ENCODE measurements around the gene FYCO1. TPM values are rescaled to one million over a fixed set of nuclear protein-coding genes. Genes with fewer than 3 reads are reported as not detected.

FYCO1 gene
- total and polyA plus RNA-seq, 2 experiments from 2014 or later: 8.1 to 27.5 TPM

DNA sequence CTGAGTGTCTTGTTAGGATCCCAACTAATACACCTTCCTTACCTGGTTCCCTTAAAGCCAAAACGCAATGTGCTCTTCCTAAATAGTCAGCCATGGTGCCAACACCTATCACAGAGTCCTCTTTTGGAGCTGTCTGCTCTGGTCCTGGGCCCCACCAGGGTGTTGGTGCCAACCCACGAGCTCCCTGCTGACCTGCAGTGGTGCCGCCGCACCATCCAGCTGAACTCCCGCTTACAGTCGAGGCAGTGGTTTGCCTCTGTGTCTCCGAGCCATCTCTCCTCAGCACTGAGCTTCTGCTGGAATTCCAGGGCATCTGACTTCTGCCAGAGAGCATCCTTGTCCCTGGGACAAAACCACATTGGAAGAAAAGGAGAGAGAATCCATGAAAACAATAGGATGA, 36.4 kb downstream of the FYCO1 start:
- no peak for DNase-seq (ENCODE audit: low read depth in 1 of 2, low spot score in 1 of 2)
- Histone ChIP-seq H3K36me3 (peaks cover 67% of the 10 kb centered on the region), H3K27ac (no peak overlapping the region), H3K4me1 (ENCODE audit: low read depth) (peaks cover 3% of the 10 kb centered on the region), H3K27me3 (no peaks in the 10 kb centered on the region), H3K4me3 (no peak overlapping the region), H3K9me3 (ENCODE audit: low read depth) (no peaks in the 10 kb centered on the region)
- TF ChIP-seq, protein P1, sequence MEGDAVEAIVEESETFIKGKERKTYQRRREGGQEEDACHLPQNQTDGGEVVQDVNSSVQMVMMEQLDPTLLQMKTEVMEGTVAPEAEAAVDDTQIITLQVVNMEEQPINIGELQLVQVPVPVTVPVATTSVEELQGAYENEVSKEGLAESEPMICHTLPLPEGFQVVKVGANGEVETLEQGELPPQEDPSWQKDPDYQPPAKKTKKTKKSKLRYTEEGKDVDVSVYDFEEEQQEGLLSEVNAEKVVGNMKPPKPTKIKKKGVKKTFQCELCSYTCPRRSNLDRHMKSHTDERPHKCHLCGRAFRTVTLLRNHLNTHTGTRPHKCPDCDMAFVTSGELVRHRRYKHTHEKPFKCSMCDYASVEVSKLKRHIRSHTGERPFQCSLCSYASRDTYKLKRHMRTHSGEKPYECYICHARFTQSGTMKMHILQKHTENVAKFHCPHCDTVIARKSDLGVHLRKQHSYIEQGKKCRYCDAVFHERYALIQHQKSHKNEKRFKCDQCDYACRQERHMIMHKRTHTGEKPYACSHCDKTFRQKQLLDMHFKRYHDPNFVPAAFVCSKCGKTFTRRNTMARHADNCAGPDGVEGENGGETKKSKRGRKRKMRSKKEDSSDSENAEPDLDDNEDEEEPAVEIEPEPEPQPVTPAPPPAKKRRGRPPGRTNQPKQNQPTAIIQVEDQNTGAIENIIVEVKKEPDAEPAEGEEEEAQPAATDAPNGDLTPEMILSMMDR (IDR thresholded peaks at IDR 0.05; ENCODE audit: low read depth, low read length): no peak

DNA sequence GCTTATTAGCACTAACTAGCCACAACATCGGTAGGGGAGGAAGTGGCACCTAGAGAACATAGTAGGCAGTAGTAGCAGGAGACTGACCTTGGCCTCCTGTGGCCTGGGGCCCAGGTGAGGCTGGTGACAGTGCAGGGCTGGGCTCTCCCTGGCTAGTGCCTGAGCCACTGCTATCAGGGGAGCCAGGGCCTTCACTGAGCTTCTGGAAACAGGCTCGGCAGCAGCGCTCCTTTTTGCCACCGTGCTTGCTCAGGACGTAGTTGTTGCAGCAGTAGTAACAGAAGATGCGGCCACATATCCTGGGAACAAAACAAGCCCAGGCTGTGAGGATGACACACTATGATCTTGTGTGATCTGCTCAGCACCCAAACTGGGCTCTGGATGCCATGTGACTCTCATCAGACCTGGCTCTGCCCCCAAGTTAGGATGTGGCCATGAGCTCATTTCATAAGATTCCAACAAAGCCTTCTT, 37.3 kb downstream of the FYCO1 start:
- Histone ChIP-seq H3K9me3 (ENCODE audit: low read depth) (no peaks in the 10 kb centered on the region), H3K4me3 (no peak overlapping the region), H3K36me3 (peaks cover 67% of the 10 kb centered on the region), H3K27me3 (no peaks in the 10 kb centered on the region), H3K27ac (no peak overlapping the region), H3K4me1 (ENCODE audit: low read depth) (peaks cover 3% of the 10 kb centered on the region)
- no peak for DNase-seq (ENCODE audit: low read depth in 1 of 2, low spot score in 1 of 2)
- TF ChIP-seq, protein P1 (IDR thresholded peaks at IDR 0.05; ENCODE audit: low read depth, low read length): no peak

DNA sequence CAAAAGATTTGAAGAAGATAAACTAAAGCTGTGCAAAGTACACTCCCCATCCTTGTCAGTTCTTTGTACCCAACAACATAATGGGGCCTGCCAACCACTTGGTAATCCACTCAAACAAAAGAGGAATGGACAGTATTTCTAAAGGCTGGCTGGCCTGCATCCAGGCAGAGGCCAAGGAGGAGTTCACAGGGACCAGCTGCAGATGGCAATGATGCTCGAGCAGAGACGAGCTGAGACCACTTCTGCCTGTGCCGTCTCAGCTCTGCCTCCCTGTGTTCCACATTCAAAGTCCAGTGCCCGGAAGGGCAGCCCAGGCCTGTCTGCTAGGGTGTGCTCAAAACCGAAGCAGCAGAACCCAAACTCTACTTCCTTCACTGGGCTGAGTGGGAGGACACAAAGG, 38.0 kb downstream of the FYCO1 start:
- no peak for DNase-seq (ENCODE audit: low read depth in 1 of 2, low spot score in 1 of 2)
- no peak overlapping the region for H3K4me3 ChIP-seq
- H3K36me3 ChIP-seq: peaks cover 69% of the 10 kb centered on the region
- no peaks in the 10 kb centered on the region for H3K27me3 ChIP-seq
- H3K4me1 ChIP-seq (ENCODE audit: low read depth): peaks cover 3% of the 10 kb centered on the region
- H3K27ac ChIP-seq: no peak overlapping the region
- no peaks in the 10 kb centered on the region for H3K9me3 ChIP-seq (ENCODE audit: low read depth)
- TF ChIP-seq, protein P1 (IDR thresholded peaks at IDR 0.05; ENCODE audit: low read depth, low read length): no peak

DNA sequence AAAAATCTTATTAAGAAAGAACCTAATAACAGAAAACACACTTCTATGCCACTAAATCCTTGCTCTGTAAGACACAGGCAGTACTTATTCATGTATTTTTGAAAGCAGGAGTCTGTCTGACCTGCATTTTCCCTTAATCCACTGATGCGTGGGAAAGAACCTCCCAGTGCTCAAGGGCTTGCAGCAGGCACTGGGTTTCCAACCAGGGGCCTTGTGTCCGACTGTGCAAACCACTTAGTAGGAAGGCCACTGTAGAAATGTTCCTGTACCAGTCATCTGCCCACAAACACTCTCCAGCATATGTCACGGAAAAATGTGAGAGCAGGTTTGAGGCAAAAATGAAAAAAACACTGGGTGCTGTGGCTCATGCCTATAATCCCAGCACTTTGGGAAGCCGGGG, 39.9 kb downstream of the FYCO1 start:
- no peaks in the 10 kb centered on the region for H3K9me3 ChIP-seq (ENCODE audit: low read depth)
- H3K27ac ChIP-seq: peak overlapping the region; percentile 73
- TF ChIP-seq, protein P1 (IDR thresholded peaks at IDR 0.05; ENCODE audit: low read depth, low read length): no peak
- no peak for DNase-seq (ENCODE audit: low read depth in 1 of 2, low spot score in 1 of 2)
- peaks cover 3% of the 10 kb centered on the region for H3K4me1 ChIP-seq (ENCODE audit: low read depth)
- H3K27me3 ChIP-seq: no peaks in the 10 kb centered on the region
- H3K36me3 ChIP-seq: peaks cover 64% of the 10 kb centered on the region
- H3K4me3 ChIP-seq: no peak overlapping the region

DNA sequence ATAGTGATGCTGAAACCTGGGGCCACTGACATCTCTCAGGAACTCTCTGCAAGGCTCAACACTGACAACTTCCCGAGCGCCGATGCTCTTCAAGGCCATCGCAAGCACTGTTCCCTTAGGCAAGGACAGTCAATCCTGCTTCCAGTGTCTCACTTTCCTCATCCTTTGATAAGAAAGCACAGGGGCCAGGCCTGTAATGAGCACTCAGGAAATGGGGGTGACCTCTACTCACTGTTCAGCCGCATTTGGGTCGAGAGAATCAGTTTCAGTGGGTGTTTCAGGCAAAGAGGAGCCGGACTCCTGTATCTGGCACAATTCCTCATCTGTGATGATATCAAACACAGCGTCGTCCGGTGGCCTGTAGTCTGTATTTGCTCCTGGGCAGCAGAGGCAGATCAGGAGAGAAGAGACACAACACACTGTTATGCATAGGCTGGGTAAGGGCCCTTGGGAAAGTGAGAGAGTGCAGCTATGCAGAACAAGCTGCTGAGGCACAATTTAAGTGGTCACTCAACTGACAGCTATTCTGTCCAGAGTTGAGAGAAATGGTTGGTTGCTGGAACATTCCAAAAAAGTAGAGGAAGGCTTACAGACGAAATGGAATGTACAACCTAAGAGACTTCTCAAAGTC, 40.5 kb downstream of the FYCO1 start:
- TF ChIP-seq, protein P1 (IDR thresholded peaks at IDR 0.05; ENCODE audit: low read depth, low read length): no peak
- H3K4me1 ChIP-seq (ENCODE audit: low read depth): peaks cover 3% of the 10 kb centered on the region
- DNase-seq (ENCODE audit: low read depth in 1 of 2, low spot score in 1 of 2): peak in 1 of 2 donors; percentile 36
- peak overlapping the region; percentile 36 for H3K27ac ChIP-seq
- peaks cover 59% of the 10 kb centered on the region for H3K36me3 ChIP-seq
- H3K9me3 ChIP-seq (ENCODE audit: low read depth): no peaks in the 10 kb centered on the region
- H3K4me3 ChIP-seq: no peak overlapping the region
- no peaks in the 10 kb centered on the region for H3K27me3 ChIP-seq

Data from cardiac muscle cell (in vitro differentiated cells and primary cell).